Measurements from ENCODE around the gene C1QTNF1. TPM values are rescaled to one million over a fixed set of nuclear protein-coding genes. Genes with fewer than 3 reads are reported as not detected.

Gene C1QTNF1
- total and polyA plus RNA-seq, 9 of the 15 experiments (the other 6 are each of a cell fraction or from before 2014, with no cell fraction given) = 0.09 TPM; not detected in 8

GRCh38 chr17:78986649-78987328, 37.2 kb upstream of the C1QTNF1 start (continued):
- no peak for TF ChIP-seq PRDM10 (IDR thresholded peaks at IDR 0.05; ENCODE audit: partially characterized antibody)
- no peak; the same call in 1 of the 2 replicates for TF ChIP-seq ZNF644 (tag; IDR thresholded peaks at IDR 0.05; ENCODE audit: low read depth)
- TF ChIP-seq FOXJ2 (tag; IDR thresholded peaks at IDR 0.05) = no peak
- TF ChIP-seq ZNF395 (CRISPR knock-in tag; IDR thresholded peaks at IDR 0.05) = no peak
- peak; percentile 77 for TF ChIP-seq MAFK (IDR thresholded peaks at IDR 0.05; ENCODE audit: low read length)
- no peak for TF ChIP-seq MCM7 (IDR thresholded peaks at IDR 0.05)
- TF ChIP-seq FOXP1 (CRISPR knock-in tag; IDR thresholded peaks at IDR 0.05) = no peak
- peak; percentile 59 for TF ChIP-seq DPF2 (IDR thresholded peaks at IDR 0.05)
- TF ChIP-seq ZNF165 (CRISPR knock-in tag; IDR thresholded peaks at IDR 0.05; ENCODE audit: borderline replicate concordance) = no peak
- TF ChIP-seq MCM3 (IDR thresholded peaks at IDR 0.05) = no peak
- TF ChIP-seq RFX7 (CRISPR knock-in tag; IDR thresholded peaks at IDR 0.05) = no peak
- TF ChIP-seq HNRNPLL (IDR thresholded peaks at IDR 0.05; ENCODE audit: low read depth, low read length, poor library complexity, severe bottlenecking) = no peak
- peak; percentile 79 for TF ChIP-seq MAFG (tag; conservative IDR thresholded peaks at IDR 0.05)
- peak; percentile 50; the same call in 1 of the 2 replicates for TF ChIP-seq POLR2A (conservative IDR thresholded peaks at IDR 0.05)
- no peak for TF ChIP-seq COPS2 (conservative IDR thresholded peaks at IDR 0.05)
- TF ChIP-seq CEBPZ (IDR thresholded peaks at IDR 0.05; ENCODE audit: borderline replicate concordance, low read depth, low read length) = no peak
- peak; percentile 71 for TF ChIP-seq SMARCE1 (IDR thresholded peaks at IDR 0.05)
- TF ChIP-seq ZSCAN29 (IDR thresholded peaks at IDR 0.05) = no peak
- TF ChIP-seq CREM (IDR thresholded peaks at IDR 0.05; ENCODE audit: low read depth) = no peak
- TF ChIP-seq POLR2AphosphoS5 (IDR thresholded peaks at IDR 0.05; ENCODE audit: control insufficient read depth, insufficient read depth, low read depth, low read length) = no peak

All from K562 (cell line).